Measurements from ENCODE around the gene PLLP.
"Not testable (repeated sequence)": the region's sequence is repeated elsewhere in the genome, so short reads cannot be mapped to it uniquely, and the experiment has no call there.

PLLP gene

DNA sequence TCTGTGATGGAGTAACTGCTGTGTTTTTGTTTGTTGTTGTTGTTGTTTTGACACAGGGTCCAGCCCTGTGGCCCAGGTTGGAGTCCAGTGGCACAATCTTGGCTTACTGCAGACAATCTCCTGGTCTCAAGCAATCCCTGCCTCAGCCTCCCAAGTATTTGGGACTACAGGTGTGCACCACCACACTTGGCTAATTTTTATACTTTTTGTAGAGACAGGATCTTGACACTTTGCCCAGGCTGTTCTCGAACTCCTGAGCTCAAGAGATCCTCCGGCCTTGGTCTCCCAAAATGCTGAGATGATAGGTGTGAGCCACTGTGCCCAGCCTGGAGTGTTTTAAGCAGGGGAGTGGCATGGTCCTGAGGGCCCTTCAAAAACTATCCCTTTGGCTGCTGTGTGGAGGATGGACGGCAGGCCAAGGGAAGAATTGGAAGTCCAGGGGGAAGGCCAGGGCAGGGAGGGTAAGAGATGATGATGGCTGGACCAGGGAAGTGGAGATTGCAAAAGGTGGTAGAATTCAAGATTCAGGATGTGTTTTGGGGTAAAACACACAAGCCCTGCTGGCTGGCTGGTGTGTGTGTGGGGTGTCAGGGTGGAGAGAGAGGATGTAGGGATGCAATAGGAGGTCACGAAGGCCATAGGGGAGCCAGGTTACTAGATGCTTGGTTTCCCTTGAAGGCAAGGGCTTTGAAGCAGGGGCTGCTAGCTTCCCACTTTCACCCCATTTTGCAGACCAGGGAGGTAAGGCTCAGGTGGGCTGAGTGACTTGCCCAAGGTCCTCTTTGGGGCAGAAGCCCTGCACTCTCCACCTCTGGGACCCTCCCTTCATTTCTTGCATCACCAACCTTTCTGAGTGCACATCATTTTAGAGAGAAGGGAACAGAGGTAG is 18.8 kb upstream of the PLLP start:
- DNase-seq (ENCODE audit: low spot score) = peak; percentile 39

DNA sequence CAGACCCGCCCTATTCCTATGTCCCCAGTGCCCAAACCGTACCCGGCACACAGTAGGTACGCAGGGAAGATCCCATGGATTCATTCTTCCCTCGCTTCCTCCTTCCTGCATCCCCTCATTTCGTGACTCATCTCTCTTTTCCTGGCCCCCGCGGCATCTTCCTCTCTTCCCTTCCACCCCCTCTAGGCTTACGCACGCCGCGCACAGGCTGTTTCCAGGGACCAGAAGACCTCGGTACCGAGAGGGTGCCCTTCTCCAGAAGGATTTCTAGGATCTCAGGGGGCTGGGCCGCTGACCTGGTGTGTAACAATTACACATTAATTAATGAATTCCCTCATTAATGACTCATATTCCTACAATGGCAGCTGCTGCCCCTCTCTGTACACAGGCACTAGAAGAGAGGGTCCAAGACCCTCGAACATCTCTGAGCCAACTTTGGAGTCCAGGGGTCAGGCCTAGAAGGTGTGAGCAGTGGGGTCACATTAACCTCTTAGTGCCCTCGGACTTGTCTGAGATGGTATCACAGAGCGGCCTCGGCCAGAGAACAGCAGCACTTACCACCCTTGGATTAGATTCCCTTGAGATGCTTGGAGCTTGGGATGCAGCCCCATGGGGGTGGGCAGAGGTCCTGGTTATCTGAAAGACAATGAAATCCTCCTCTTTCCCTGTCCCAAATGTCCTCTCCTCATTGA is 16.8 kb upstream of the PLLP start:
- DNase-seq (ENCODE audit: low spot score) = peak; percentile 50

DNA sequence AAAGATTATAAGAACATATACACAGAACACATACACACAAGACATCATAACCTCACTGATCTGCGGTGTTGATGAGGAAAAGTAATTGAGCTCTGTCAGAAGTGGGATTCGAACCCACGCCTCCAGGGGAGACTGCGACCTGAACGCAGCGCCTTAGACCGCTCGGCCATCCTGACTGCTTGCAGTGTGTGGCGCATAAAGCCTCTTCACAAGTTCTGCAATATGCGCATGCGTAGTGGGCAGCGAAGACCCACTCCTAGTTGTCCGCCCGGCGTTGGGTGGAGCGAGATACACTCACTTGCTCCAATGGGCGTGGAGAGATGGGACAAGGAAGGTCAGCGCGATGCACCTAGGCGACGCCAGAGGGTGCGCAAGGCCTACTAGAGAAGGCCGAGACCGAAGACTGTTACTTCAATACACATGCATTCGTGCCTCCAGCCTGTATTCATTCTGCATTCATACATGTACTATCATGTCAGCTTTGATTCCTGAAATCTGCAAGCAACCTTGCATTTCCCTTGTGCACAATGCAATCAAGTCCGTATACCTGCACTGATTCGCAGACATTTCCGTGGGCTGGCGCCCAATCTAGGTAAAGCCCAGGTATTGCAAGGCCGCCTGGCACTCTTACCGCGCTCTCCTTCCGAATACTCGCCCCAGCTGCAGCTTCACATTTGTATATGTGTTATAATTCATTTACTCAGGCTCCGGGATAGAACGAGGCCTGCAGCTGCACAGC is 16.1 kb upstream of the PLLP start:
- DNase-seq (ENCODE audit: low spot score) = peak; percentile 100

DNA sequence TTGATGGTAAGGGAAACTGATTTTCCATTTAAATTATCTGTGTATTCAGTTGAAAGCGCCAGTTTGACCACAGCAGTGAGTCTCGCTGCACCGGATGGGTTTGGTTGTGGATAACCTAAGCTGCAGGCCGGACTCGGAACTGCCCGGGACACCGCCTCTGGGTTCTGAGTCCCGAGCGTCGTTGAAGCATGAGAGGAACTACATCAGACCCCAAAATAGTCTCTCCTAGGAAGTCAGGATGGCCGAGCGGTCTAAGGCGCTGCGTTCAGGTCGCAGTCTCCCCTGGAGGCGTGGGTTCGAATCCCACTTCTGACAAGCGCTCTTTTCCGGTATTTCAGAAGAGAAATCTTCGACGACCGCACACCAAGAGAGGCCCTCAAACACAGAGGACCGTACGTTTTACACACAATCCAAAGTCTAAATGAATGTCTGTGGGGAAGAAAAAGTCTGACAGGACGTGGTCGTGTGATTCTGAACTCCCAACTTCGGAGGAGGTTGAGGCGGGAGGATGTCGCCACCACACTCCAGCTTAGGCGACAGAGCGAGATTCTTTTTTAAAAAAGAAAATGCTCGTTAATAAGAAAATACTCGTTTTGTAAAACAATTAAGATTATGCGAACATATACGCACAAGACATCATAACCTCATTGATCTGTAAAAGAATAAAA is 15.4 kb upstream of the PLLP start:
- DNase-seq (ENCODE audit: low spot score) = peak; percentile 93

DNA sequence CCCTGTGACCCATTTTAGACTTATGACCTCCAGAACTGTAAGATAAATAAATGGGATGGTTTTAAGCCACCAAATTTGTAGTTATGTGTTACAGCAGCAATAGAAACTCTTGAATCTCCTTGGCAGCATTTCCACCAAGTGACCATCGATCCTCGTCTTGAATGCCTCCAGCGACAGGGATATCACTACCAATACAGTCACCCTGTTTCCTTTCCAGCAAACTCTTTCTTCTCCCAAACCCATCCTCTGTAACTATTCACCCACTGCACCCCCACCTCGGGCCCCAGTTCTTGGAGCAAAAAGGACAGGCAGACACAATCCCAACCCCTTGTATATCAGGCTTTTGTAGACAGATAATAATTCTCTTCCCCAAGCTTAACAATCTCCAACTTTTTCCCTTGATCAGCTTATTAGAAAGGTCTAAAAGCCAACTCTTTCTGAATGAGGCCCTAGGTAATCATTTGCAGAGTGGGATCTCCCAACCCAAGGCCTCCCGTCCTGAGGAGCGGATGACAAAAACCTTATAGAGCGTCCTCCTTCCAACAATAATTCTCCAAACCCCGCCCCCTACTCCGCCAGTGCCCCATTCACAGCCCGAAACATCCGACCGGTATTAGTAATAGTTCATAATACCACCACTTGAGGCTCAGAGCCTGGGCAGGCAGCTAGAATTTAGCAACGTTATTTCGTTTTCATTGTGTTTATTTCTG is 14.7 kb upstream of the PLLP start:
- DNase-seq (ENCODE audit: low spot score) = no peak

DNA sequence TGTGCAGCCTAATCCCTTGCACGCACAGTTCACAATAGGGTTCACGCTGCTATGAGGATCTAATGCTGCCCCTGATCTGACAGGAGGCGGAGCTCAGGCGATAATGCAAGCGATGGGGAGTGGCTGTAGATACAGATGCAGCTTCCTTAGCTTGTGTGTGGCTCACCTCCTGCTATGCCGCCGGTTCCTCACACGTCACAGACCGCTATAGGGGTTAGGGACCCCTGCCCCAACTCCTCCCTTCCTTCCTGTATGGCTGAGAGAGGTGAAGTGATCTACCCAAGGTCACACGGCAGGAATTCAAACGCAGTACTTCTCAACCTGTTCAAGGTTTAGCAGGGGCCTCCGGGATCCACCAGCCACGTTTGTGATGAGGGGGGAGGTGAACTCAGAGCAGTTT is 13.4 kb upstream of the PLLP start:
- no peak for DNase-seq (ENCODE audit: low spot score)

DNA sequence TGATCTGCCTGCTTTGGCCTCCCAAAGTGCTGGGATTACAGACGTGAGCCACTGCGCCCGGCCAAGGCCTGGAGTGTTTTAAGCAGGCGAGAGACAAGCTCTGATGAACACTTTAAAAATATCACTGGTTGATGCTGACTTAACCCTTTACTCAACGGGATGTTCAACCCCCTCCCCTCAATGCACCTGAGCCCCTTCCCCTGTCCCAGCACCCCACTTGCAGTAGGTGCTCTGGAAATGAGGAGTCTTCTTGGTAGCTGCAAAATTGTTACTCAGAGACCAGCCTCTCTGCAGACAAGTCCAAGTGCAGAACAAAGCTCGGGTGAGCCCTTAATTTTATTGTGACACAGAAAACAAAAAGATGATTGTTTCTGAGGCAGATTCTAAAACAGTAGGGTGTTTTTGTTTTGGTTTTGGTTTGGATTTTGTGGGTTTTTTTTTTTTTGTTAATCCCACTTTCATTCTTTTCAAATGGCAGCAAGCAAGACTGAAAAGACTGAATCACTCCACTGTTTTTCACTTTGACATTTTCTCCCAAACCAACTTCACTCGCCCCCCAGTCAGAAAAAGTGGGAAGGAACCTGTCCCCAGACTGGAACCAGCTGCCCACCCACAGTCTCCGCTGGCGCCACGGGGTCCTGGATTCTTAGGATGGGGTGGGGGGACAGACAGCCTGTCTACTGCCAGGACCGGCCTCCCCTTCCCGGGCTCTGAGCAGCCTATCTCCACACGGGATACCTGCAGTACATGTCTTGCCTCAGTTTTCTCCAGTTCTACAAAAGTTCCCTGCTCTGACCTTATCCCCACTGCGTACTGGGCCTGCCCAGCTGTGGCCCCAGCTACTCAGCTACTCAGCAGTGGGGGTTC is 5.2 kb upstream of the PLLP start:
- no peak for DNase-seq (ENCODE audit: low spot score)

DNA sequence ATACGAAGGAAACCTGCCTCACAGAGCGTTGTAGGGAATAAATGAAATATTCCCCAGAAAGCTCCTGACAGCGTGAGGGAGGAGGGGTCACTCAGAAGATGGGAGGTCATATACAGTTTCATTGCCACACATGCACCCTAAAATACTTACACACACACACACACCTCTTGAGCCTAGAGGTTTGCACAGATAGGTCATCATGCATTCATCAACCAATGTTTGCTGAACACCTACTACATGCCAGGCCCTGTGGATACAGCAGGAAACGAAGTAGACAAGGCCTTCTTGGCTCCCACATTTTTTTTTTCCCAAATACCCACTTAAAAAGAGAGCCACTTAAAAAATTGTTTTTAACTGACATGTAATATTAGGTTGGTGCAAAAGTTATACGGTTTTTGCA is 907 bp upstream of the PLLP start:
- DNase-seq (ENCODE audit: low spot score) = no peak

DNA sequence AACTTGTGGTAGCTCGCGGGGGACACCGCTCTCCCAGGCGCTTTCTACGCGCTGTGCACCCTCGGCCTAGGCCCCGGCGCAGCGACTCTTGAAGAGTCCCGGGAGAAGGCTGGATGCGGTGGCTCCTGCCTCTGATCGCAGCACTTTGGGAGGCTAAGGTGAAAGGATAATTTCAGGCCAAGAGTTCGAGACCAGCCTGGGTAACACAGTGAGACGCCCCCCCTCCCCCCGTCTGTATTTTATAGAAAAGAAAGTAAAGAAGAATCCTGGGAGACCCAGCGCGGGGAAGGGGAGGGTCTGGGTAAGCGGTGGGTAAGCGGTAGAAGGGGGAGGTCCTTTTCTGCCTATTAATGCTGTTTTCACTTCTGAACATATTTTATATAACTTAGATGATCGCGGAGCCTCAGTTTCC is 486 bp upstream of the PLLP start:
- DNase-seq (ENCODE audit: low spot score) = no peak

DNA sequence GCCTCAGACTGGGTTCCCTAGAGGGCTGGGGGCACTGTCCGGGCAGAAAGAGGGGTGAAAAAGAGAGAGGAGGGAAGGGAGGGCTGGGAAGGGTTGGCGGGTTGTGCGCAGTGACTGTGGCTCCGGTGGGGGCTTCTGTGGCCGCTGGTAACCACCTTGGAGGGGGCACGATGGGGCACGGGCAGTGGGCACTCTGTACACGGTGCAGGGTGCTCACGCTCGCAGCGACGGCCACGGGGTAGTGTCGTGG is 588 bp downstream of the PLLP start:
- no peak for DNase-seq (ENCODE audit: low spot score)

DNA sequence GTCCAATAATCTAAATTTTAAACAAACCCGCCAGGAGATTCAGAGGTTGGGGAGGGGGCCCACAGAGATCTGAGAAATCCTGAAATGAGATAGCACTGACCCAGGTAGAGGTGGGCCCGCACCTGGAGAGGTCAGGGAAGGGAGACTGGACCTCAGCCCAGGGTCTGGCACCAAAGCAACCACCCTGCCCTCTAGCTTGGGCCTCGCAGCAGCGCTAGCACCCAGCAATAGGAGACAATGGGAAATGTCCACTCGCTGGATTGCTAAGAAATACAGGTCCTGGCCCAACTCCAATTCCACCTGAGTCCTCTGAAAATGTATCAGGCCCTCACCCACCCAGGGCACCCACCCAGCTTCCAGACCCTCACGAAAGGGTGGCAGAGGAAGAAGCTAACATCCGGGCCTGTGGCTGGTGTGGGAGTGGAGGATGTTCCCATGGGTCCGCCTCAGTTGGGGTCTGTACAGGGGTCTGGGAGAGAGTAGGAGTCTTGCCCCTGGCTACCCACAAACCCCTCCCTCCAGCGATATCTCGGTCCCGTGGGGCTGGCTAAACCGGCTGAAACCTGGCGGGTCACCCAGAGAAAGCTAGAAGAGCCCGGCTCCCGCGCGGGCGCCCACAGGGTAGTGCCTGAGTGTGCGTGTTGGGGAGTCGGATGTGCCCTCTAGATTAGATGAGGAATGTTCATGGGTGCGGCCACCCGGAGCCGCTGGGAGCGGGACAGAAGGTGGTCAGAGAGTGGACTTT is 1.1 kb downstream of the PLLP start:
- DNase-seq (ENCODE audit: low spot score) = no peak

DNA sequence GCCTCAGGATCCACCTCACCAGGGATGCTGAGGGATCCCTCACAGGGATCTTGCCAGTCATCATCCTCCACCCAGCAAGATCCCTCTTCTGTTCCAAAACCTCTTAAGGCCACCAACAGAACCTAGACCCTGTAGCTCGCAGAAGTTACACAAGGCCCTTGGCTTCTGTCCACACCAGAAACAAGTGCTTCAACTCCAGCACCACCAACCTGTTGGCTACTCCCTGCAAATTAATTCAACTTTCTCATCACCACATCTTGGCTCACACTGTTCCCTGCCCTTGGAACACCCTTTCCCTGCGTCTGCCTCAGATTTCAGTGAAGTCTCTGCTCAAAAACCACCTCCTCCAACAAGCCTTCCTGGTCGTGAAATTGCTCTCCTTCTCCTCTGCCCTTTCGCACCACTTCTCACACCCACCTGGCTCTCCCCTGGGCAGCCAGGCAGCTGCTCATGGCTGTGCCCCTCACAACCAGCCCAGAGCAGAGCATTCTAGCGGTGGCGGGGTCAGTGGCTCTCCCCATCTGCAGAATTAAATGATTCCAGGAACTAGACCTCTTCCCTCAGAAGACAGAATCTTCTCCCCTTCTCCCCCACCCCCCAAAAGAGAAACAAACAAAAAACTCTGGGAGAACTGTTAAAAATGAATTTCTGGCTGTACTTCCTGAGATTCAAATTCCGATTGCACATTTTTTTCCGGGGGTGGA is 1.8 kb downstream of the PLLP start:
- DNase-seq (ENCODE audit: low spot score) = no peak

DNA sequence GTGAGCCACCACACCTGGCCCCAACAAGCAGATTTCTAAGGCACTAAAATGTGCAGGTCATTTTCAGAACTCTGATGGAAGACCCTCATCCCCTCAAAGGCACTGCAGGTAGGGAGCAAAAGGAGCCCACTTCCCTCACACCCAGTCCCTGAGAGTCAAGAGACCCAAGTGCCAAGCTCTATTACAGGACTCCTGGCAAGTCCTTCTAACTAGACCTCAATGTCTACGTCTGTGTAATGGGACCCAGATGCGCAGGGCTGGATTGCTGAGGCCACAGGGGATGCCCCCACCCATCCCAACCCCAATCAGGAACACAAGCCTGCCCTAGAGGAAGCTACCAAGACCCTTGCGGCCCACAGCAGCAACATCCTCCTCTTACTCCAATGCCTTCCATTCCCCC is 2.7 kb downstream of the PLLP start:
- no peak for DNase-seq (ENCODE audit: low spot score)

DNA sequence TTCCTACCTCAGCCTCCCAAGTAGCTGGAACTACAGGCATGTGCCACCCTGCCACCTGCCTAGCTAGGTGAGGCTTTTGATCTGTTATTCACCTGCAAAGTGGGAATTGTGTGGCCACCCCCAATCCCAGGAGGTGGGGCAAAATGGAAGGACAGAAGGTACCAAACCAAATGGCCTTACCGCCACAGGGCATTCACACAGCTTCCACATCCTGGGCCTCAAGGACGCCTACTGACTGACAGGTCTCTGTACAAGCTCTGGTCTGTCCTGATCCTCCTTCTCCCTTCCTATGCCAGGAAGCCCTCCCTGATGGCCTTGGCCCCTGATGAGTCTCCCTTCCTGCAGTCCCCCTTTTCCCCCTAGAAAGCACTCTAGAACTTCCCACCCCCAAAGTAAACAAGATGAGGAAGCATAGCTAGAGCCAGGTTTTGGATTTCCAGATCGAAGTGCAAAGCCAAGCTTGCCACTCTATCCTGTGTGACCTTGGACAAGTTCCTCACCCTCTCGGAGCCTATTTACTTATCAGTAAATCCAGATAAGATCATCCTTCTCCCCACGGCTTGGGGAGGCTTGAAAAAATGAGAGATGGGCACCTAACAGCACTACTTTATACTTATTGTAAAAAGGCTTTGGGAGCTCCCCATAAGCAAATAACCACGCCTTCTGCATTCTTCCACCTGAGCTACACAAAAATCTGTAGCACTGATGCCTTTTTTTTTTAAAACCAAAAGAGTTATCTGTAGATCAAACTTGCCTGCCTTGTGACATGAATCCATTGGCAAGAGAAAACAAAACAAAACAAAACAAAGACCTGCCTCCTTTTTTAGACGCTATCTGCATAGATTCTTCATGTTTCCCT is 4.5 kb downstream of the PLLP start:
- DNase-seq (ENCODE audit: low spot score) = no peak

DNA sequence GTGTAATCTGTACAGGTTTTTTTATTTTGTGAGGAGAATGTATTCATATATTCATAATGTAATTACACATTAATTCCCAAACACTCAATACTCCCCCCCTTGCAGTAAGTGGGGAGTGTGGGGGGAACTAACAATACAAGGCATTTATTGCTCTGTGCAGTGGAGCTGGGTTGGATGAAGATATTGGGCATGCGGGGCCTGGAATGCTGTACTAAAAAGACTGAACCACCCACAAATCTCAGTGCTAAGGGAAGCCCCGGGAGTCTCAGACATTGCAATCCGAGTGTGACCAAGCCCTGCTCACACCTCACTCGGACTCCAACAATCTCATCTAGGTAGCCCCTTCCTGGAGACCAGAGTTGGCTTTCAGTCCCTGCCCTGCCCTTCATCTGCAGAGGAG is 6.0 kb downstream of the PLLP start:
- no peak for DNase-seq (ENCODE audit: low spot score)

DNA sequence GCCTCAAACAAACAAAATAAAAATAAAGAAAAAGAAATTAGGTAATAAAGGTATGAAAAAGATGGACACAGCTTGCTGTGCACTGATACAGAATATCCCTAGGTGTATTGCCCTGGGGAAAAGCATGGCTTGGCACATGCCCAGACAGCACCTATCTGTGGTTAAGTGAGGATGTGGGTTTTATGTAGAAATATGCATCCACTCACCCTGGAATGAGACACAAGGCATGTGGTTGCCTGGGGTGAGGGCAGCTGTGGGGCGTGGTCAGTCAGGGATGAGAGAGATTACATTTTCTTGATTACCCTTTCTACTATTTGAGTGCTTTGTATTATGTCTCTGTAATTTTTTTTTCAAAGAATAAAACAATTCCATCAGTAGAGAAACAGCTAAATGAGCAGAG is 6.9 kb downstream of the PLLP start:
- no peak for DNase-seq (ENCODE audit: low spot score)

DNA sequence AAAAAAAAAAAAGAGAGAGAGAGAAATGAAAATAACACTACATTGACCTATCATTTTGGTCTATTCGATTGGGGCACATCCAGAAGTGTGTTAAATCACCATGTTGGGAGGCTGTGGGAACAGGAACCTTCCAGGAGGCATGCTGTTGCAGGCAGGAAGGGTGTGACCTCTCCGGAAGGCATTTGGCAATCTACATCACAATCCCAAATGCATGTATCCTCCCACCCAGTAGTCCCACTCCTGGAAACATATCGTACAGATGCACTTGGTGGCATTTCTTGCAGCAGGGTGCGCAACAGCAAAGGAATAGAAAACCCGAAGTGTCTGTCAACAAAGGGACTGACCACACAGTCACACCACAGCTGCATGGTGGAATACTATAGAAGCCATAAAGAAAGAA is 7.9 kb downstream of the PLLP start:
- no peak for DNase-seq (ENCODE audit: low spot score)

DNA sequence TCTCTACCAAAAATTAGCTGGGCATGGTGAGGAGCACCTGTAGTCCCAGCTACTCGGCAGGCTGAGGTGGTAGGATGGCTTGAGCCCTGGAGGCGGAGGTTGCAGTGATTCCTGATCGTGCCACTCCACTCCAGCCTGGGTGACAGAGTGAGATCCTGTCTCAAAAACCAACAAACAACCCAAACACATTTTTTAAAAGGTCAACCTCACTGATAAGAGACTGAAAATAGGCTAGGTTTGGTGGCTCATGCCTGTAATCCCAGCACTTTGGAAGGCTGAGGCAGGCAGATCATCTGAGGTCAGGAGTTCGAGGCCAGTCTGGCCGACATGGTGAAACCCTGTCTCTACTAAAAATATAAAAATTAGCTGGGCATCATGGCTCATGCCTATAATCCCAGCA is 8.5 kb downstream of the PLLP start:
- not testable (repeated sequence) for DNase-seq (ENCODE audit: low spot score)

DNA sequence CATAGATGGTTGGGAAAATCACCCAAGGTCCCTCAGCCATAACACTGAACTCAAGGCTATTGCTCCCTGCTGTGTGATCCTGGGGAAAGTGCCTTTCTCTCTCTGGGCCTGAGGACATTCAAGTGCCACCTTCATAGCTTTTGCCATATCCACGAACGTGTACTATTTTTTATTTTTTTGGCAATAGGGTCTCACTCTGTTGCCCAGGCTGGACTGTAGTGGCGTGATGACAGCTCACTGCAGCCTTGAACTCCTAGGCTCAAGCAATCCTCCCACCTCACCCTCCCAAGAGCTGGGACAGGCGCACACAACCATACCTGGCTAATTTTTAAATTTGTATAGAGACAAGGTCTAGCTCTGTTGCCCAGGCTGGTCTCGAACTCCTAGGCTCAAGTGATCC is 10.6 kb downstream of the PLLP start:
- DNase-seq (ENCODE audit: low spot score) = no peak
